Epithelial cell of proximal tubule (primary cell): ENCODE data around the gene NKD1. TPM values are rescaled to one million over a fixed set of nuclear protein-coding genes. Genes with fewer than 3 reads are reported as not detected.

Experiments used
- DNase-seq: peaks from one replicate; pipeline ENCODE4 v3.0.0-alpha.2; 2011; ENCODE audit warnings: low read depth
- H3K4me3 ChIP-seq: 2 replicates; pipeline ENCODE4 v1.5.1; 2011; ENCODE audit warnings: low read depth, mild to moderate bottlenecking, low read length
- CTCF ChIP-seq: conservative IDR thresholded peaks from 2 replicates; pipeline ENCODE4 v1.5.1; 2012; ENCODE audit warnings: low read depth, mild to moderate bottlenecking, low read length
- total RNA-seq: library from RNA; depleted of rRNA; stranded (reverse); fragments of >200 nt; gene quantifications from 2 replicates; pipeline ENCODE4 v1.2.3, GENCODE V29; 2015

The NKD1 gene
- total RNA-seq, 1 donor from 2014 or later: not detected

- no peak for DNase-seq
- TF ChIP-seq CTCF: no peak
- no peak overlapping the region for H3K4me3 ChIP-seq
These were observed 116.1 kb downstream of the NKD1 start for GRCh38 chr16:50664270-50664669.

- peak; percentile 83 for TF ChIP-seq CTCF
- H3K4me3 ChIP-seq: peak overlapping the region; percentile 49
- DNase-seq: no peak
These were observed 117.1 kb downstream of the NKD1 start for GRCh38 chr16:50665128-50665878.

GRCh38 chr16:50666658-50667496 is 118.7 kb downstream of the NKD1 start:
- no peak for TF ChIP-seq CTCF
- H3K4me3 ChIP-seq: no peak overlapping the region

GRCh38 chr16:50667497-50668367 is 119.5 kb downstream of the NKD1 start:
- peak; percentile 22 for TF ChIP-seq CTCF
- no peak for DNase-seq

More at GRCh38 chr16:50666658-50667496, 118.7 kb downstream of the NKD1 start:
- DNase-seq: no peak

GRCh38 chr16:50668368-50669008 is 120.3 kb downstream of the NKD1 start:
- H3K4me3 ChIP-seq: no peak overlapping the region
- DNase-seq: no peak
- TF ChIP-seq CTCF: no peak

More at GRCh38 chr16:50667497-50668367, 119.5 kb downstream of the NKD1 start:
- no peak overlapping the region for H3K4me3 ChIP-seq

- DNase-seq: no peak
- no peak overlapping the region for H3K4me3 ChIP-seq
- no peak for TF ChIP-seq CTCF
These were observed 121.5 kb downstream of the NKD1 start for GRCh38 chr16:50669741-50670140.
